Measurements from ENCODE around the gene FILIP1L.
"Not testable (repeated sequence)": the region's sequence is repeated elsewhere in the genome, so short reads cannot be mapped to it uniquely, and the experiment has no call there.

Gene FILIP1L

DNA sequence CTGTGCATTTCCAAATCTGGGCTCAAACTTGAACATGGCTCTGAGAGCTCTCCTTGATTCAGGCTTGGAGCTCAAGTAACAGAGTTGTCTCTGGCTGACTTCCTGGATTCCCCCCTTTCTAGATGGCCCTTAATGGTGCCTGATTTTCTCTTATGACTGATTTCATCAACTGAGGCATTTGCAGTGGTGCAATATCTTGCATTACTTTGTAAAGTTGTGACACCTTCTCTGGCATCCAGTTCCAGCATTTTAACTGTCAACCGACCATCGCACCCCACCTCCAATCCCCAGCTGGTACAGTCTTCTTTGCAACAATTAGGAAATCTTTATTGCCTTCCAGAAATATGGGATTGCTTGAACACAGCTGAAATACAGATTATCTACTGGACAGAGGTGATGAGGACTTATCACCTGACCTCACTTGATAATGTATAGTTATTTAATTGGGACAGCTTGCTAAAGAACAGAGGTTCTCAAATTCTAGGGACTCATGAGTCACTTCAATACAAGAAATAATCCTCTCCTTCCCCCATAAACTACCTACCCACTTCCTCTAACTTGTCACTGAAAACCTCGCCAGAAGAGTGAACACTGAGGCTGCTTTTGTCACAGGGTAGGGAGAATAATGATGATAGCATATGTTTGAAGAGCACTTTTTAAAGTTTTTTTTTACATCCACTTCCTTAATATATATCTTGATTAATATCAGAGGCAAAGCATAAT lies 41.8 kb downstream of the FILIP1L start:
- DNase-seq = no peak

DNA sequence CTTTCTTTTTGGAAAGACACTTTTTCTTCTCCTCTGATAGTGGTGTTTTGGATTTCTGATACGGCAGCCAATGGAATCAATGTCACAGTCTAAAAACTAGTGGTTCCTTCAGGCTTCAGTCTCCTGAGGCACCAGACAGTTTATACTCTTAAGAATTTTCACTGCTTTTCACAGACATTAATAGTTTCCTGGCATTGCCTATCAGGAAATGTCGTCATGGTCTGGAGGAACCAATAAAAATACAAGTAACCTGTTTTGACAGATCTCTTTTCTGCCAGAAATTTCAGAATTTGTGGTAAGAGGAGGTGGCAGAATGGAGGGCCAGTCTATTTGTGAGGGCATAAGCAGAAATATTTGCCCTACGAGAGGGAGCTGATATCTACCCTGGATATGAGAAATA lies 44.8 kb downstream of the FILIP1L start:
- DNase-seq = no peak

GRCh38 chr3:100068826-100069225 lies 45.5 kb downstream of the FILIP1L start:
- DNase-seq = peak; percentile 11

DNA sequence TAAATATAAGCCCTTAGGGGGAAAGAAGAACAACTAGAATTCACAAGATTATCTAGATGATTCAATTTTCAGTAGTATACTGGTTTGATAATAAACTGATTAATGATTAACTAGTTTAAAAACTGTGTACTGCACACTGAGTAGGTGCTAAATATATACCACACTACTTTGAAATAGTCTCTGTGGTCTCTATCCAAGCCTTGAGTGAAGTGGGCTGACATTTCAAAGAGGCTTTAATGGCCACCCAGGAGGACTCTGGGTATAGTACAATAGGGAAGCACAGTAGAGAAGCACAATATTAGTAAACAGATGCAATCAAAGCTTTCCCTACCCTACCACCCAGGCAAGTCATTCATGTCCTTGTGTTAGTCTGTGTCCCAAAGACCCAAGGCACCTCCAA lies 46.7 kb downstream of the FILIP1L start:
- DNase-seq = no peak

- DNase-seq = no peak
Observed at GRCh38 chr3:100063929-100064461, 50.3 kb downstream of the FILIP1L start.

DNA sequence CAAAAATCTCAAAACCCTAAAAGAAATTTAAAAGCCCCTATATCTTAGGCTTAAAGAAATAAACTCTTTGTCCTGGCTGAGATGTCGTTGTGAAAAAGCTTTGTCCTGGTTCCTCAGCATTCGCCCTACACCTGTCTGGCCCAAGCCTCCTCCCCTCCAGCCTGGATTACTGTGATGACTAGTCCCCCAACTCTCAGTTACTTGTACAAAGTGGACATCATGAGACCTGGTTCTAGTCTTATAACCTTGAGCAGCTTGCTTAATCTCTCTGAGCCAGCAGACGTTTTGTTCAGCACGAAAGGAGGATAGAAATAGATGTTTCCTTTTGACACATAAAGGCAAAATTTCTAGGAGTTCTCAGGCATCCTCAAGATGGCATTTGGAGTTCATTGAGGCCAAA lies 51.6 kb downstream of the FILIP1L start:
- no peak for DNase-seq

DNA sequence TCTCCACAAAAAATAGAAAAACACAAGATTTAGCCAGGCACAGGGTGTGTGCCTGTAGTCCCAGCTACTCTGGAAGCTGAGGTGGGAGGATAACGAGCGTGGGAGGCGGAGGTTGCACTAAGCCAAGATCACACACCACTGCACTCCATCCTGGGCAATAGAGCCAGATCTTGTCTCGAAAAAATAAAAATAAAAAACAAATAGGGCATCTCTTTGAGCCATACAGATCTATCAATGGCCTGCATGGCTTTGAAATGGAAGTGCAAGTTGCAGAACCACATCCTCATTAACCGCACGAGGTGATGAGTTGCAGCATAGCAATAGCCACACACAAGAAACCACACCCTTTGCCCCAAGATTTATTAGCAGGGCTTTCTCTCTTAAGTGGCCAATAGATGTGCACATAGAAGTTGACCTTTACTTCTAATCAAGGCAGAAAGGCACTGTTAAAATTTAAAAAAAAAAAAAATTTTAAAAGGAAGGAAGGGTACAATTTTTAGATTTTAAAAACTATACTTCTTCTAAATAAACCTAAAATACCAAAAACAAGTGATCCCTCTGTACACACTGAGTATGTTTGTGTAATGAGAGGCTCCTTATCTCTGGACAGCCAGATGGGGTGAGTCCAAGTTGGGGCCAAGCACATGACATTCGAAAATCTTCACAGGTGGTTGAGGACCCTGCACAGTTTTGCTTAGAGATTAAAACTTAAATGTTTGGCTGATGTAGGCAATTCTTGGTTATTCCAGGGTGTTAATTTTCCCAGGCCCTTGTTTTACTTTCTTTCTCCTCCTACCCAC lies 53.4 kb downstream of the FILIP1L start:
- DNase-seq = no peak

- DNase-seq = no peak
Observed at GRCh38 chr3:100059472-100059871, 54.8 kb downstream of the FILIP1L start.

- no peak for DNase-seq
Observed at GRCh38 chr3:100057716-100058575, 56.4 kb downstream of the FILIP1L start.

DNA sequence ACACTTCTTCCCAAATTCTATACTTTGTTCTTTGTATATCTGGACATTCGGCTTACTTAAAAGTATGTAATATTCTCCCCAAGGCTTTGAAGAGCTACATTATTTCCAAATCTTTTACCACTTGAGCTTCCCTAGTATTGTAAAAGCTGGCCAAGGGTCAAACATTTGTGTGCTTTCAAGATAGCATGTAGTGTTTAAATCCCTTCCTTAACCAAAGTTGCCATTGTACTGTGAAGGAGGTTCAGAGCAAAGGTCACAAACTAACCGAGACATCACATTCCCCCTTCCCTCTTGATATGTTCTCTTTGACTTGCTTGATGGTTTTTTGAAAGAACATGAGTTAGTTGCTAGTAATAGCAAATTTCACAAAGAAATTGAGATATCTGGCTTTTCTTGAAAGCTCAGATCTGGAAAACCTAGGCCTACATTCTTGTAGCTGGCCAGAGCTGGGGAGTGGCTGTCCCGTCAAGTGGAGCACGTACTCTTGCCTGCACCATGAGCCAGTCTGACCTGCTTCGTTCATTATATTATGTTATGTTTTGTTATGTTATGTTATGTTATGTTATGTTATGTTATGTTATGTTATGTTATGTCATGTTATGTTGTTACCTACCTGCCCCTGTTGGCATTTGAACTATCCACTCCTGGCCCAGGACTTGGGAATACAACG lies 60.2 kb downstream of the FILIP1L start:
- no peak for DNase-seq

DNA sequence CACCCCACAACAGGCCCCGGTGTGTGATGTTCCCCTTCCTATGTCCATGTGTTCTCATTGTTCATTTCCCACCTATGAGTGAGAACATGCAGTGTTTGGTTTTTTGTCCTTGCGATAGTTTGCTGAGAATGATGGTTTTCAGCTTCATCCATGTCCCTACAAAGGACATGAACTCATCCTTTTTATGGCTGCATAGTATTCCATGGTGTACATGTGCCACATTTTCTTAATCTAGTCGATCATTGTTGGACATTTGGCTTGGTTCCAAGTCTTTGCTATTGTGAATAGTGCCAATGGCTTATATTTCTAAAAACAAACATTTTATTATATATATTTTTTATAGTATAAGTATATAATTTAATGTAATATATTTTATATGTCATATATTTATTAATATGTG lies 62.8 kb downstream of the FILIP1L start:
- not testable (repeated sequence) for DNase-seq

DNA sequence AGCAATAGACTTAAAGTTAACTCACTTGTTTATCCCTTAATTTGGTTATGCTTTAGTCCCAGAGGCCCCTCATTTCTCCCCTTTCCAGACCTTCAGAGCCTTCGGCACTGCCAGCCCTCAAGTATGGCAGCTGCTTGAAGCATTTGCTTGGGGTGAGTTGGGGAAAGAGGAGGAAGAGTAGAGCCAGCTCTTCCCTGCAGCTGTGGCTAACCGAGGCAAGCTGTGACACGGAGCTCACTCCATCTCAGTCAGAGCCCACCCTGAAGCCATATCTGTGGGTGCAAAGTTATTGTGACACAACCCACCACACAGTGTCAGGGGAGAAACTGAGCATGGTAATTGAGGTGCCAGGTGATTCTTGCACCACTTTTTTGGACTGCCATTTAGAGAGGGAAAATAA lies 66.1 kb downstream of the FILIP1L start:
- DNase-seq = no peak

DNA sequence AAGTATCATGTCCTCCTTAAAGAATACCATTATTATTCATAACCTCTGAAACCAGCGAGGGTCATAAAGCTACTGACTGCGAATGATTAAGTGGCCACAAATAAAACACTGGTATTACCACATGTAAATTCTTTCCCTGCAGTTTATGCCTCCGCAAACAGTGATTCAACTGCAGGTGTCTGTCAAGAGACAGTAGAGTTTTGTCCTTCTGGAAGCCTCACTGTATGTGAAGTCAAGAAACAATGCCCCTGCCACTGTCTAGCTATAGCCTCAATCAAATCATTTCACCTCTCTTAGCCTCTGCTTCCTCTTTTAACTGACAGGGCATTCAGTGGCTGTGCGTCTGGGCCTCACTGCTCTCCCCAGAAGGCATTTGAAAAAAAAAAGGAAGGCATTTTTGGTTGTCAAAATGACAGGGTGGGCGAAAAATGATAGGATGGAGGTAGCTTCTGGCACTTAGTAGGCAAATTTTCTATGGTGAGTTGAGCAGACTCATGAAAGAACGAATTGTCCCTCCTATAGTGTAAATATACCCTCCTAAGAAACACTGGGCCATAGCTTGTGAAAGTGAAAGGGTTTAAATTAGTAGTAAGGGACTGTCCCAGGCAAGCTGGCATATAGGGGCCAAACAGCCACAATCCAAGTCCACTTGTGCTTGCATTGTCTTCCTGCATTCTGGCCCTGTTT lies 66.7 kb downstream of the FILIP1L start:
- no peak for DNase-seq

DNA sequence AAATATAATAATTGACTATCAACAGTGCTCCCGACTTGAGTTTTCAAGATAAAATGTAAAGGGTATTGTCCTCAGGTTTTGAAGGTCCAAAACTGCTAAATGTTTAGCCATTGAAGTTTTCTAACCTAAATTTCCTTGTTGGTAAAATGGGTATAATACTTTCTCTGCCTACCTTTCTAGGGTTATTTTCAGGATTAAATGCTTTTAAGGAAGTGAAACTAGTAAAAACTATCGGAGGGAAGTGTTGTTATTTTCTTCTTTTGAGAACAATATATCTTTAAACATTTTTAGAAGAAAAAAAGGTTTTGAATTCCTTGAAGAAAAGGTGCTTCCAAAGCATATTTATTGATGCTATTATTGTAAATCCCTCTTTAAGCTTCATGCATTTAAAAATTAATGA lies 67.3 kb downstream of the FILIP1L start:
- no peak for DNase-seq

GRCh38 chr3:100045696-100046095 lies 68.6 kb downstream of the FILIP1L start:
- no peak for DNase-seq

- DNase-seq = no peak
Observed at GRCh38 chr3:100044369-100044768, 69.9 kb downstream of the FILIP1L start.

DNA sequence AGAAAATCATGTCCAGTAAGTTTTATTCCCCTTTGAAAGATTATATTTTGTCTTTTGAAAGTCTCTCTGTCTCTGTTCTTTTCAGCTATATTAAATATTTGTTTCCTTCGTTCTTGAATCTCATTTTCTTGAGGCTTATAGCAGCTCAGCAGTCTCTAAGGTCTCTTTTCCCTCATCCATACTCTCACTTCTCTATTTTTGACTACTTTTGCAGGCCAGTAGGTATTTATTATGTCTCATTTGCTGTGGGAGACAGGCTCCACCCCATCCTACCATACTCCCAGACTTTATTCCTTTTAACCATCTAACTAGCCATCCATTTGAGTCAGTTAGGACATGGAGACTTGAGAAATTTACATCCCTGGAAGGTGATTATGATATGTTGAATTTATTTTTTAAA lies 71.0 kb downstream of the FILIP1L start:
- DNase-seq = no peak

- no peak for DNase-seq
Observed at GRCh38 chr3:100042166-100042981, 71.9 kb downstream of the FILIP1L start.

GRCh38 chr3:100041328-100041749 lies 73.0 kb downstream of the FILIP1L start:
- DNase-seq = no peak

- no peak for DNase-seq
Observed at GRCh38 chr3:100040451-100041225, 73.7 kb downstream of the FILIP1L start.
